Fibroblast of skin of scalp (primary cell): ENCODE data around the gene POLE3. TPM values are rescaled to one million over a fixed set of nuclear protein-coding genes. Genes with fewer than 3 reads are reported as not detected.
"Not testable (repeated sequence)": the region's sequence is repeated elsewhere in the genome, so short reads cannot be mapped to it uniquely, and the experiment has no call there.

Experiments used
- DNase-seq: peaks from one replicate; pipeline ENCODE4 v3.0.0-alpha.2; 2013
- polyA plus RNA-seq, 2 experiments: library from polyadenylated mRNA; unstranded; fragments of 120-200 nt; gene quantifications; one replicate each; pipeline ENCODE4 v1.2.1, GENCODE V29; 2013; ENCODE audit not compliant: insufficient read length in 2 of 2

The POLE3 gene
- 34.0 TPM for polyA plus RNA-seq (2013, experiment 1 of 2; ENCODE audit: insufficient read length)
- polyA plus RNA-seq (2013, experiment 2 of 2; ENCODE audit: insufficient read length), result 38.7 TPM

- DNase-seq, result peak; percentile 96
These were observed at the start of gene POLE3, which contains the start of gene C9orf43 for GRCh38 chr9:113410207-113410864. Gene POLE3 (minus strand): TSS chr9:113410675. CDS start chr9:113410293, 382 bp downstream. Gene C9orf43 (plus strand): TSS chr9:113410747. CDS start chr9:113413494, 2,747 bp downstream.

GRCh38 chr9:113456235-113456634, 45.8 kb upstream of the POLE3 start:
- peak; percentile 53 for DNase-seq

GRCh38 chr9:113454914-113455761, 44.7 kb upstream of the POLE3 start:
- DNase-seq, result peak; percentile 85

- DNase-seq, result no peak
These were observed 41.7 kb upstream of the POLE3 start for GRCh38 chr9:113452113-113452605.

GRCh38 chr9:113449376-113449775, 38.9 kb upstream of the POLE3 start:
- DNase-seq, result peak; percentile 28

- peak; percentile 53 for DNase-seq
These were observed 35.9 kb upstream of the POLE3 start for GRCh38 chr9:113446323-113446740.

GRCh38 chr9:113444736-113445135, 34.3 kb upstream of the POLE3 start:
- DNase-seq, result no peak

- not testable (repeated sequence) for DNase-seq
These were observed 27.2 kb upstream of the POLE3 start for GRCh38 chr9:113437716-113438115.

- DNase-seq, result peak; percentile 50
These were observed 26.4 kb upstream of the POLE3 start for GRCh38 chr9:113436728-113437515.

GRCh38 chr9:113431191-113431590, 20.7 kb upstream of the POLE3 start:
- no peak for DNase-seq

- no peak for DNase-seq
These were observed 17.7 kb upstream of the POLE3 start for GRCh38 chr9:113428062-113428615.

GRCh38 chr9:113427629-113428028, 17.2 kb upstream of the POLE3 start:
- DNase-seq, result no peak

- no peak for DNase-seq
These were observed 16.2 kb upstream of the POLE3 start for GRCh38 chr9:113426701-113427100.

- DNase-seq, result no peak
These were observed 14.6 kb upstream of the POLE3 start for GRCh38 chr9:113425072-113425471.

GRCh38 chr9:113421726-113422125, 11.3 kb upstream of the POLE3 start:
- no peak for DNase-seq

GRCh38 chr9:113417370-113417769, 6.9 kb upstream of the POLE3 start:
- DNase-seq, result no peak

GRCh38 chr9:113416149-113416721, 5.8 kb upstream of the POLE3 start:
- no peak for DNase-seq

GRCh38 chr9:113409883-113410206, 630 bp downstream of the POLE3 start:
- no peak for DNase-seq

- DNase-seq, result no peak
These were observed 994 bp downstream of the POLE3 start for GRCh38 chr9:113409481-113409880.

- peak; percentile 63 for DNase-seq
These were observed 3.5 kb downstream of the POLE3 start for GRCh38 chr9:113406873-113407511.

- not testable (repeated sequence) for DNase-seq
These were observed 4.1 kb downstream of the POLE3 start for GRCh38 chr9:113406353-113406752.
